ENCODE results near the gene NPEPL1.

NPEPL1 gene

DNA sequence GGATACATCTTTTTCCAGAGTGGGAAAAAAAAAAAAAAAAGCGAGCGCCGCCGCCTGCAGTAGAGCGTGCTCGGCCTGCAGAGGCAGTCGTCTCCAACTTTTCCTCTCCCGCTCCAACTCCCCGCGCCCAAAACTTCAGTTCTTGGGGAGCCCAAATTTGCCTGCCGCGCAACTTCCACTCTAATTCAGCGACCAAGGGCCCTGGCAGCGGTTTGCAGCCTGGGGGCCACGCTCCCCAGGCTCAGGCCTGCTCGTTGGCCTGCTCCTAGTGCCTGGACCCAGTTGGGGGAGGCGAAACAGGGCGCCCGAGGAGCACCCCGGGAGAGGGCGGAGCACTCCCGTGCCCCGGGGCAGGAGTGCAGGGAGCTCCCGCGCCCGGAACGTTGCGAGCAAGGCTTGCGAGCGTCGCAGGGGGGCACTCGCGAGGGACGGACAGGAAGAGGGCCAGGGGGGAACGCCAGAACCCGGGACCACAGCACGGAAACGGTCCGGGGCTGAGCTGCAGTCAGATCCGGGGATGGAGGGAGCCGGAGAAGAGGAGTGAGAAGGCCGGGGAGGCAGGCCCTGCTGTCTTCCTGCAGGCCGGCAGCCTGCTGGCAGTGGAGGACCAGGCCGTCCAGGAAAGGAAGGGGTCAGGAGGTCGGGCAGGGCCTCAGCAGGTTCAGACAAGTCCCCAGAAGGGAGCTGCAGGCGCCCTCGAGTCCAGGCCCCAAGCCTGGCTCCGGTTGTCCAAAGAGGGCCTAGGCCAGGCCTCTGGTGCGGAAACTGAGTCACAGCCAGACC, 41.6 kb upstream of the NPEPL1 start, which contains the start of gene STX16:
Gene STX16 (plus strand): TSS at position 508 of the 783 bp plus-strand sequence. CDS start 724 bp downstream, outside the sequence.
- Histone ChIP-seq H3K9ac (ENCODE audit: low read length) (peak within 1 kb of the TSS; percentile 94), H3K4me3 (ENCODE audit: low read length) (peak within 1 kb of the TSS; percentile 90), H3K4me1 (ENCODE audit: control insufficient read depth, low read depth, low read length) (peaks cover 39% of the 10 kb centered on the region), H3K36me3 (ENCODE audit: control insufficient read depth, low read depth, low read length) (no peaks in the 10 kb centered on the region), H3K9me3 (ENCODE audit: control insufficient read depth, low read depth, low read length) (no peaks in the 10 kb centered on the region), H3K27ac (ENCODE audit: low read length) (peak within 1 kb of the TSS; percentile 93), H3K27me3 (ENCODE audit: control insufficient read depth, insufficient read depth, low read length) (peaks cover 5% of the 10 kb centered on the region)

DNA sequence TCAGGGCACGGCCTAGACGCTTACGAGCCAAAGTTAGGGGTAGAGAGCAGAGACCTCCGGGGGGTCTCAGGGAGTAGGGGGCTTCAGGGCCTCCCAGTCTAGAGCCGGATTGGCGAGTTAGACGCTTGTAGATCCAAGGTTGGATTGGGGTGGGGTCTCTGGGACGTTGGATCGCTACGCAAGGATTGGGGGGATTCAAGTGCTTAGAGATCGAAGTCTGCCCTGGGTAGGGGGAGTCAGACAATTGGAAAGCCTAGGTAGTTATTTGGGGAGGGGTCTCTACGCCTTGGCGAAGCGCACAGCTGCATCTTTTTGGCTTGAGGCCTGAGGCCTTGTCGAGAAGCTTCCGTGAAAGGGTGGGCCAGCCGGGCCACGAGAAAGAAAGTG, 41.0 kb upstream of the NPEPL1 start:
- Histone ChIP-seq H3K4me3 (ENCODE audit: low read length) (peak overlapping the region; percentile 90), H3K4me1 (ENCODE audit: control insufficient read depth, low read depth, low read length) (peaks cover 45% of the 10 kb centered on the region), H3K9me3 (ENCODE audit: control insufficient read depth, low read depth, low read length) (no peaks in the 10 kb centered on the region), H3K9ac (ENCODE audit: low read length) (peak overlapping the region; percentile 94), H3K27ac (ENCODE audit: low read length) (peak overlapping the region; percentile 93), H3K27me3 (ENCODE audit: control insufficient read depth, insufficient read depth, low read length) (peaks cover 5% of the 10 kb centered on the region), H3K36me3 (ENCODE audit: control insufficient read depth, low read depth, low read length) (no peaks in the 10 kb centered on the region)

DNA sequence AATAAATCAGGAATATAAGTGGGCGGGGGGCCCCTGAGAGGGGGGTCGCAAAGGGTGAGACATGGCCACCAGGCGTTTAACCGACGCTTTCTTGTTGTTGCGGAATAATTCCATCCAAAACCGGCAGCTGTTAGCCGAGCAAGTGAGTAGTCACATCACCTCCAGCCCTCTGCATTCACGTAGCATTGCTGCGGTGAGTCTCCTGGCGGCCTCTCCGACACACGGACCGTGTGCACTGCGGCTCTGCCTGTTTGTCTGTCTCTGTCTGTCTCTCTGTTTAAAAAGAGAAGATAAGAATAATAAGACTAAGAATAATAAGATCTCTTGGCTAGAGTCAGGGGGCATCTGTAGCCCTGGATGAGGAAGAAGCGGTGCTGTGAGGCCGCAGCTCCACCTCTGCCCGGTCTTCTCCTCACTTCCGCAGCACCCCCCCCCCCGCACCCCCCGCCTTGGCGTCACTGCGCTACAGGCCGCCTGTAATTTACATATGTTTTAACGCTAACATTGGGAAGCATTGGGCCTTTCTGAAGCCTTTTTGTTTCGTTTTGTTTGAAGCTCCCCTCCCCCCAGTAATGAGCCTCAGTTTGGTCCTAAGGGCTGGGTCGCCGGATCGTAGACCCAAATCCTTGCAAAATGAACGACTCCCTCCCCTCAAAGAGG, 40.5 kb upstream of the NPEPL1 start:
- Histone ChIP-seq H3K9ac (ENCODE audit: low read length) (peak overlapping the region; percentile 94), H3K27me3 (ENCODE audit: control insufficient read depth, insufficient read depth, low read length) (peaks cover 5% of the 10 kb centered on the region), H3K27ac (ENCODE audit: low read length) (peak overlapping the region; percentile 98), H3K36me3 (ENCODE audit: control insufficient read depth, low read depth, low read length) (no peaks in the 10 kb centered on the region), H3K4me1 (ENCODE audit: control insufficient read depth, low read depth, low read length) (peaks cover 50% of the 10 kb centered on the region), H3K4me3 (ENCODE audit: low read length) (peak overlapping the region; percentile 90), H3K9me3 (ENCODE audit: control insufficient read depth, low read depth, low read length) (no peaks in the 10 kb centered on the region)

GRCh38 chr20:58652606-58653294, 39.9 kb upstream of the NPEPL1 start:
- Histone ChIP-seq H3K27ac (ENCODE audit: low read length) (peak overlapping the region; percentile 98), H3K36me3 (ENCODE audit: control insufficient read depth, low read depth, low read length) (no peaks in the 10 kb centered on the region), H3K27me3 (ENCODE audit: control insufficient read depth, insufficient read depth, low read length) (peaks cover 5% of the 10 kb centered on the region), H3K9me3 (ENCODE audit: control insufficient read depth, low read depth, low read length) (no peaks in the 10 kb centered on the region), H3K4me3 (ENCODE audit: low read length) (peak overlapping the region; percentile 90), H3K4me1 (ENCODE audit: control insufficient read depth, low read depth, low read length) (peaks cover 57% of the 10 kb centered on the region), H3K9ac (ENCODE audit: low read length) (peak overlapping the region; percentile 94)

GRCh38 chr20:58654337-58654736, 38.3 kb upstream of the NPEPL1 start:
- no peaks in the 10 kb centered on the region for H3K9me3 ChIP-seq (ENCODE audit: control insufficient read depth, low read depth, low read length)
- H3K9ac ChIP-seq (ENCODE audit: low read length): peak overlapping the region; percentile 5
- peak overlapping the region; percentile 53 for H3K27ac ChIP-seq (ENCODE audit: low read length)
- H3K36me3 ChIP-seq (ENCODE audit: control insufficient read depth, low read depth, low read length): no peaks in the 10 kb centered on the region
- H3K27me3 ChIP-seq (ENCODE audit: control insufficient read depth, insufficient read depth, low read length): no peaks in the 10 kb centered on the region
- H3K4me1 ChIP-seq (ENCODE audit: control insufficient read depth, low read depth, low read length): peaks cover 72% of the 10 kb centered on the region
- H3K4me3 ChIP-seq (ENCODE audit: low read length): peak overlapping the region; percentile 90

DNA sequence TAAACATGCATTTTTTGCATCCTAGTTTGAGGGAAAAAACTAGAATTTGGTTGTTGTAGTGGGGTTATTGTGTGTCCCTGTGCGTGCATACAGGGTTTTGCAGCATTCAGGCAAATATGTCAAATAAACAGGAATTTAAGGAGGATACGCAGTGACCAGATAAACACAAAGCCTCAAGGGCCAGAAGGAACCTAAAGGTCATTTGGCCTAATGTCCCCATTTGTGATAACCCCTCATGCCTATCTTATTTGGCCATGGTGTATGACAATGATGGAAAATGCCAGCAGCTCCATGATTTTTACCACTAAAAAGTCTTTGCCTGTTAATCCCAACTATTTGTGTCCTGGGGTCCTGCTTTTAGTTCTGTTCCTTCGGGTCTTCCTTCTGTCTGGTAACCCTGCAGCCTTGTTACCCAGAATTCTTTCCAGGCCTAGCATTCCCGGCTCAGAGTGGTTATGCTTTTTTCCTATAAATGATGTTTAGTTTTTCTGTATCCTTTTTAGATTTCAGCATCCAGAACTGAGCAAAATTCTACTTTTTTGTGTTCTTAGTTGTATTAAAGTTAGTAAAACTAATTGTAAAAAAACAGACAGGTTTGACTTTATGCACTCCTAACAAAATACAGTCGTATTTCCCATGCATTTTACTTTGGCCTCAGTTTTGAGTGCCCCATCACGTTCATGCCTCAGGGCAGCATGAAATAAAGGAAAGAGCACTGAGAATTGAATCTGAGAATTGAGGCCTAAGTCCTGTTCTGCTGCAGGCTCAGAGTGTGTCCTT, 37.1 kb upstream of the NPEPL1 start:
- H3K27ac ChIP-seq (ENCODE audit: low read length): peak overlapping the region; percentile 68
- H3K36me3 ChIP-seq (ENCODE audit: control insufficient read depth, low read depth, low read length): no peaks in the 10 kb centered on the region
- peak overlapping the region; percentile 5 for H3K9ac ChIP-seq (ENCODE audit: low read length)
- peak overlapping the region; percentile 0 for H3K4me3 ChIP-seq (ENCODE audit: low read length)
- no peaks in the 10 kb centered on the region for H3K9me3 ChIP-seq (ENCODE audit: control insufficient read depth, low read depth, low read length)
- peaks cover 84% of the 10 kb centered on the region for H3K4me1 ChIP-seq (ENCODE audit: control insufficient read depth, low read depth, low read length)
- no peaks in the 10 kb centered on the region for H3K27me3 ChIP-seq (ENCODE audit: control insufficient read depth, insufficient read depth, low read length)

DNA sequence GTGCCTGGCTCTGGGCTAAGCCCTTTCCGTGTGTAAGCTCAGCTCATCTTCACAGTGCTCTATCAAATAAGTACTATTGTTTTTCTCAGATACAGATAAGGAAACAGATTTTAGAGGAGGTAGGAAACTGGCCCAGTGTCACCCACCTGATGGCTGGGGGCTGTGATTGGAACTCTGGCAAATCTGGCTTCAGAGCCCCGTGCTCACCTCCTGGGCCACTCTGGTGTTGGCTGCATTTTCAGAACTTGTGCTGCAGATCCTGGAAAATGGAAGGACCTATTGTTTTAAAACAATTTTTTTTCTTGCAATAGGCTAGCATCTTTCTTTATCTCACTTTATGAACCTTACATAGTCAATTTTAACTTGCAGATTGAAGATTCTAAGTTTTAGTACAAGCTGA, 35.8 kb upstream of the NPEPL1 start:
- H3K27ac ChIP-seq (ENCODE audit: low read length): peak overlapping the region; percentile 3
- H3K4me1 ChIP-seq (ENCODE audit: control insufficient read depth, low read depth, low read length): peaks cover 86% of the 10 kb centered on the region
- H3K27me3 ChIP-seq (ENCODE audit: control insufficient read depth, insufficient read depth, low read length): no peaks in the 10 kb centered on the region
- H3K4me3 ChIP-seq (ENCODE audit: low read length): peak overlapping the region; percentile 1
- peak overlapping the region; percentile 46 for H3K9ac ChIP-seq (ENCODE audit: low read length)
- H3K36me3 ChIP-seq (ENCODE audit: control insufficient read depth, low read depth, low read length): peaks cover 7% of the 10 kb centered on the region
- no peaks in the 10 kb centered on the region for H3K9me3 ChIP-seq (ENCODE audit: control insufficient read depth, low read depth, low read length)

GRCh38 chr20:58657262-58657661, 35.3 kb upstream of the NPEPL1 start:
- peak overlapping the region; percentile 3 for H3K27ac ChIP-seq (ENCODE audit: low read length)
- H3K36me3 ChIP-seq (ENCODE audit: control insufficient read depth, low read depth, low read length): peaks cover 7% of the 10 kb centered on the region
- peak overlapping the region; percentile 46 for H3K9ac ChIP-seq (ENCODE audit: low read length)
- peaks cover 84% of the 10 kb centered on the region for H3K4me1 ChIP-seq (ENCODE audit: control insufficient read depth, low read depth, low read length)
- peak overlapping the region; percentile 1 for H3K4me3 ChIP-seq (ENCODE audit: low read length)
- no peaks in the 10 kb centered on the region for H3K9me3 ChIP-seq (ENCODE audit: control insufficient read depth, low read depth, low read length)
- no peaks in the 10 kb centered on the region for H3K27me3 ChIP-seq (ENCODE audit: control insufficient read depth, insufficient read depth, low read length)

DNA sequence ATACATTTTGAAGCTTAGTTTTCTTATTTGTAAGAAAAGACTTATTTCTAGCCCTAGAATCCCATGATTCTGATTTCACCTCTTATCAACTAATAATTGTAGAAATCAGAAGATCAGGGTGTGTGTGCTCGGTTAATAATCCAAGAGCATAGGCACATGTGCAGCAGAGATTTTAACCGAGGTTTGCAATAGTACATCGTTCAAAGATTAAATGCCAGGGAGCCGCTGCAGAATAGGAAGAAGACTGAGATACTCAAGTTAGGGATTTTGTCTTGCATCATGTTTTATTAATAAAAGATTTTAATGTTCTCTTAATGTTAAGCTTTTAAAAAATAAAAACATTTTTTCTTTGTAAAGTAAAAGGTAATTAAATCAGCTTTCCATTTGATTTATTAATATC, 34.6 kb upstream of the NPEPL1 start:
- peak overlapping the region; percentile 37 for H3K9ac ChIP-seq (ENCODE audit: low read length)
- no peak overlapping the region for H3K4me3 ChIP-seq (ENCODE audit: low read length)
- peaks cover 7% of the 10 kb centered on the region for H3K36me3 ChIP-seq (ENCODE audit: control insufficient read depth, low read depth, low read length)
- no peaks in the 10 kb centered on the region for H3K9me3 ChIP-seq (ENCODE audit: control insufficient read depth, low read depth, low read length)
- H3K4me1 ChIP-seq (ENCODE audit: control insufficient read depth, low read depth, low read length): peaks cover 79% of the 10 kb centered on the region
- H3K27ac ChIP-seq (ENCODE audit: low read length): no peak overlapping the region
- H3K27me3 ChIP-seq (ENCODE audit: control insufficient read depth, insufficient read depth, low read length): no peaks in the 10 kb centered on the region

- peaks cover 71% of the 10 kb centered on the region for H3K4me1 ChIP-seq (ENCODE audit: control insufficient read depth, low read depth, low read length)
These were observed 33.8 kb upstream of the NPEPL1 start for GRCh38 chr20:58658760-58659159.

GRCh38 chr20:58659841-58660240, 32.8 kb upstream of the NPEPL1 start:
- Histone ChIP-seq H3K4me1 (ENCODE audit: control insufficient read depth, low read depth, low read length) (peaks cover 62% of the 10 kb centered on the region), H3K9me3 (ENCODE audit: control insufficient read depth, low read depth, low read length) (no peaks in the 10 kb centered on the region), H3K27me3 (ENCODE audit: control insufficient read depth, insufficient read depth, low read length) (no peaks in the 10 kb centered on the region), H3K27ac (ENCODE audit: low read length) (peak overlapping the region; percentile 42), H3K9ac (ENCODE audit: low read length) (peak overlapping the region; percentile 37), H3K4me3 (ENCODE audit: low read length) (no peak overlapping the region), H3K36me3 (ENCODE audit: control insufficient read depth, low read depth, low read length) (peaks cover 7% of the 10 kb centered on the region)

More at GRCh38 chr20:58658760-58659159, 33.8 kb upstream of the NPEPL1 start:
- Histone ChIP-seq H3K4me3 (ENCODE audit: low read length) (no peak overlapping the region), H3K9ac (ENCODE audit: low read length) (peak overlapping the region; percentile 31), H3K36me3 (ENCODE audit: control insufficient read depth, low read depth, low read length) (peaks cover 7% of the 10 kb centered on the region), H3K9me3 (ENCODE audit: control insufficient read depth, low read depth, low read length) (no peaks in the 10 kb centered on the region), H3K27ac (ENCODE audit: low read length) (peak overlapping the region; percentile 56), H3K27me3 (ENCODE audit: control insufficient read depth, insufficient read depth, low read length) (no peaks in the 10 kb centered on the region)

All from iPS-18a (cell line).